Loucy (cell line): Measurements from ENCODE around the gene ZNF516.

ENCODE experiments used
- H2AFZ ChIP-seq: fragments of 200-600 bp; sonication (generic); 2 replicates; pipeline ENCODE4 v1.6.0; 2016; ENCODE audit warnings: antibody characterized with exemption, mild to moderate bottlenecking, low read length, moderate library complexity
- H3F3A ChIP-seq: fragments of 200-600 bp; 2 replicates; pipeline ENCODE4 v1.6.0; 2016; ENCODE audit warnings: antibody characterized with exemption, low read depth, mild to moderate bottlenecking
- H3K27me3 ChIP-seq: fragments of 200-600 bp; sonication (generic); 2 replicates; pipeline ENCODE4 v1.6.1; 2014; ENCODE audit warnings: low read length, mild to moderate bottlenecking; ENCODE audit not compliant: insufficient read depth, poor library complexity, severe bottlenecking
- H3K36me3 ChIP-seq: fragments of 200-600 bp; sonication (generic); 2 replicates; pipeline ENCODE4 v1.6.1; 2016; ENCODE audit warnings: low read length; ENCODE audit not compliant: insufficient read depth
- H3K4me1 ChIP-seq: fragments of 200-600 bp; sonication (generic); 2 replicates; pipeline ENCODE4 v1.5.1; 2014; ENCODE audit warnings: low read length, mild to moderate bottlenecking; ENCODE audit not compliant: insufficient read depth, poor library complexity, severe bottlenecking
- H3K4me2 ChIP-seq: fragments of 200-600 bp; sonication (generic); 2 replicates; pipeline ENCODE4 v1.6.0; 2014; ENCODE audit warnings: antibody characterized with exemption, low read length, low read depth, mild to moderate bottlenecking; ENCODE audit not compliant: poor library complexity, severe bottlenecking
- H3K4me3 ChIP-seq: fragments of 200-600 bp; sonication (generic); 2 replicates; pipeline ENCODE4 v1.5.1; 2014; ENCODE audit warnings: low read length, mild to moderate bottlenecking, mixed read lengths; ENCODE audit not compliant: poor library complexity, severe bottlenecking
- H3K79me2 ChIP-seq: fragments of 200-600 bp; sonication (generic); 2 replicates; pipeline ENCODE4 v1.6.1; 2014; ENCODE audit warnings: low read length; ENCODE audit not compliant: insufficient read depth
- H3K9ac ChIP-seq: fragments of 200-600 bp; sonication (generic); 2 replicates; pipeline ENCODE4 v1.6.0; 2014; ENCODE audit warnings: mild to moderate bottlenecking, low read depth, low read length, moderate library complexity; ENCODE audit not compliant: poor library complexity, severe bottlenecking
- H3K9me2 ChIP-seq: fragments of 200-600 bp; sonication (generic); replicated peaks from 2 replicates; pipeline ENCODE4 v1.6.1; 2016; ENCODE audit warnings: low read depth, low read length, mixed read lengths
- H3K9me3 ChIP-seq: fragments of 200-600 bp; sonication (generic); 2 replicates; pipeline ENCODE4 v1.6.1; 2014; ENCODE audit warnings: mild to moderate bottlenecking, antibody characterized with exemption, low read length, low read depth; ENCODE audit not compliant: insufficient read depth
- H4K20me1 ChIP-seq: fragments of 200-600 bp; sonication (generic); 2 replicates; pipeline ENCODE4 v1.6.0; 2014; ENCODE audit warnings: antibody characterized with exemption, low read length, mild to moderate bottlenecking; ENCODE audit not compliant: insufficient read depth, poor library complexity, severe bottlenecking
- CTCF ChIP-seq: fragments of 200-600 bp; sonication (generic); conservative IDR thresholded peaks from 2 replicates; pipeline ENCODE4 v1.5.1; 2014; ENCODE audit warnings: mild to moderate bottlenecking, antibody characterized with exemption, low read length
- EZH2phosphoT487 ChIP-seq: fragments of 200-600 bp; IDR thresholded peaks from 2 replicates; pipeline ENCODE4 v1.6.1; 2018; ENCODE audit warnings: antibody characterized with exemption, mild to moderate bottlenecking, moderate library complexity, borderline replicate concordance

ZNF516 gene

DNA sequence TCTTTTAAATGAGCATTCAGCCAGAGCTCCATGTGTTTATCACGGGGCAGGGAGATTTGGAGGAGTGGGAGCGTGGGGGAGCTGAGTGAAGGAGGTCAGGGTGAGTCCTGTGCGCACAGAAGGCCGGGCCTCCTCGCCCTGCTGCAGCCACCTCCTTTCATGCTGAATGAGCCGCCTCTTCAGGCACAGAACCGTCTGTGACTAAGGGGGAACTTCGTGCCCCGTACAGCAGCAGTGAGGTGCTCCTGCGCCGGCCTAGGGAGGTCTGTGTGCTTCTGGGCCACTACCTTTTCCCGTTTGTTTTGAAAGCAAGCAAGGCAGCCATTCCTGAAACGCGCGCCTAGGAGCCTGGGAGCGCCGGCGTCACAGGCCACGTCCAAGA lies 27.1 kb upstream of the ZNF516 start:
- H3K4me1 ChIP-seq: no peaks in the 10 kb centered on the region
- no peak for TF ChIP-seq EZH2phosphoT487
- no peak for TF ChIP-seq CTCF
- no peaks in the 10 kb centered on the region for H3K9me2 ChIP-seq
- H3K4me2 ChIP-seq: no peak overlapping the region
- no peak overlapping the region for H2AFZ ChIP-seq
- H3K27me3 ChIP-seq: no peaks in the 10 kb centered on the region
- no peak overlapping the region for H3K9ac ChIP-seq
- H4K20me1 ChIP-seq: no peaks in the 10 kb centered on the region
- H3F3A ChIP-seq: no peaks in the 10 kb centered on the region
- H3K79me2 ChIP-seq: no peaks in the 10 kb centered on the region
- H3K9me3 ChIP-seq: no peaks in the 10 kb centered on the region
- H3K36me3 ChIP-seq: no peaks in the 10 kb centered on the region
- no peak overlapping the region for H3K4me3 ChIP-seq

DNA sequence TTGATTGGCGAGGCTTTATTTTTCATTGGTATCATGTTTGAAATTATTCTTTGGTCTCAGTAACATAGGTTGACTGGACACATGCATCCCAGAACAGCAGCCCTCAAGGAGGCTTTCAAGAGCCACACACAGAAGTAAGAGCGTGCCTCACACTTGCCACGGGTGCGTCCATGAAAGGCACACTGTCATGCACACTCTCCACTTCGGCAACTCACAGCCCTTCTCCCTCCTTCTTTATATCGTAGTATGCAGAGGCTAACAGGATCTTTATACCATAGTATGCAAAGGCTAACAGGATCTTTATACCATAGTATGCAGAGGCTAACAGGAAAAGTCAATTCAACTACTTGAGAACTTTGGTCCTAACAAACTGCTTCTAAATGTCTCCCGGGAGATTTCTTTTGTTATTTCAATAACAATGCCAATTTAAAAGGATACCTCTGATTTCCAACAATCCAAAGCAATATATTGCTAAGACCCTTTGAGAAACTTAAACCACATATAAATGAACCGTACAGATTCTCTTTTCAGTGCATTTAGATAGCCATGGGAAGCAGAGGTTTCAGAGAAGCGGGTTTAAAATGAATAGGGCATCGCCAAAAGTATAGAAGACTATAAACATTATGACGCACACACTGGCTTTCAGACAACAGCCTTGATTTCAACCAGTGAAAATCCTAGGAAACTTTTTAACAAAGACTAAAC lies 26.5 kb upstream of the ZNF516 start:
- Histone ChIP-seq H3K27me3 (no peaks in the 10 kb centered on the region), H3K79me2 (no peaks in the 10 kb centered on the region), H3K36me3 (no peaks in the 10 kb centered on the region), H3K9ac (no peak overlapping the region), H3K4me3 (no peak overlapping the region), H3K9me2 (no peaks in the 10 kb centered on the region), H3F3A (no peaks in the 10 kb centered on the region), H2AFZ (no peak overlapping the region), H3K4me2 (no peak overlapping the region), H3K4me1 (no peaks in the 10 kb centered on the region), H3K9me3 (no peaks in the 10 kb centered on the region), H4K20me1 (no peaks in the 10 kb centered on the region)
- TF ChIP-seq CTCF (no peak), EZH2phosphoT487 (no peak)

DNA sequence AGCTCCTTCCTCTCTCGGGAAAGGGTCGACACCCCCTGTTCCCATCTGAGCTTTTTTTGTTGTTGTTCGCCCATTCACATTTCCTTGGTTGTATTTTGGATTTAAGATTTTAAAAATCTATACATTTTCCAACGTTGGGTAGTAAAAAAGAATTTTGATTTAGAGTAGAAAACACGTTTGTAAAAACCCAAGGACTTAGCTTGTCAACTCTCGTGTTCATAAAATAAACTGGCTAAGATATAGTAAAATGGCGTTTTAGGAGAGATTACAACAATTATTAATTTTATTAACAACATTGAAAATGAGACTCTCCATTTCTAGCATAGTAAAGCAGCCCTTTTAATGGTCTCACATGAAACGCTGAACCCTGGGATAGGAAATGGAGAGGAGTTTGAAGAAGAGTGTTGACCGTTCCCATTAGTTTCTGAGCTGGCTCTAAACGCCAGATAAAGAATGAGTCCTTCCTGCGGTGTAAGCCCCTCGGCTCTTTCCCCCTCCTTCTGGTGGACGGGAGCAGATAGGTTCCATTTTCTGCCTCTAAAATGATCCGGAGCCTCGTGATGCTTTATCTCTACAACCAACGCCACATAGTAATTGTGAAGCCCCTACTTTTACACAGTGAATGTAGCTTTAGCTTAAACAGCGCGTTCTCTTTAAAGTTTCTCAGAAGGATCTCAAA lies 24.0 kb upstream of the ZNF516 start:
- Histone ChIP-seq H3F3A (no peaks in the 10 kb centered on the region), H3K9ac (no peak overlapping the region), H3K4me1 (no peaks in the 10 kb centered on the region), H4K20me1 (no peaks in the 10 kb centered on the region), H3K4me3 (no peak overlapping the region), H3K9me3 (no peaks in the 10 kb centered on the region), H3K79me2 (no peaks in the 10 kb centered on the region), H3K9me2 (no peaks in the 10 kb centered on the region), H2AFZ (no peak overlapping the region), H3K36me3 (no peaks in the 10 kb centered on the region), H3K4me2 (no peak overlapping the region), H3K27me3 (no peaks in the 10 kb centered on the region)
- no peak for TF ChIP-seq CTCF
- TF ChIP-seq EZH2phosphoT487: no peak
